Measurements from ENCODE around the gene CACHD1.
"Not testable (repeated sequence)": the region's sequence is repeated elsewhere in the genome, so short reads cannot be mapped to it uniquely, and the experiment has no call there.

CACHD1 gene

DNA sequence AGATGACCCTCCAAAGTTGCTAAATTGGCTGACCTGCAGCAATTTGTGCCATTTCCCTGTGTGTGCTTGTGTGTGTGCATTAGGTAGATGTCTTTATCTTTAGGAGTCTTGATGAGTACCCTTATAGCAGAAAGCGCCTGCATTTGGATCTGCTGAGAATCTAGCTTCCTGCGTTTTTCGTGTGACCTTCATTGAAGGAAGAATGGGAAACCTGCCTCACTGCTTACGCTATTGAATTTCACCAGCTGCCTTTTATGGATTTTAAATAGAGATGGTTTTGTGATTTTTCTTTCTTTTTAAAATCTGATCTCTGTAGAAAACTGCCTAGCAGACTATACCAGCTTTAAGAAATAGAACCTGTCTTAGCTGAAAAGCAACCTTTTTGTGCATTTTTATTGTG, 124.5 kb downstream of the CACHD1 start:
- no peak for DNase-seq (ENCODE audit: low spot score)

DNA sequence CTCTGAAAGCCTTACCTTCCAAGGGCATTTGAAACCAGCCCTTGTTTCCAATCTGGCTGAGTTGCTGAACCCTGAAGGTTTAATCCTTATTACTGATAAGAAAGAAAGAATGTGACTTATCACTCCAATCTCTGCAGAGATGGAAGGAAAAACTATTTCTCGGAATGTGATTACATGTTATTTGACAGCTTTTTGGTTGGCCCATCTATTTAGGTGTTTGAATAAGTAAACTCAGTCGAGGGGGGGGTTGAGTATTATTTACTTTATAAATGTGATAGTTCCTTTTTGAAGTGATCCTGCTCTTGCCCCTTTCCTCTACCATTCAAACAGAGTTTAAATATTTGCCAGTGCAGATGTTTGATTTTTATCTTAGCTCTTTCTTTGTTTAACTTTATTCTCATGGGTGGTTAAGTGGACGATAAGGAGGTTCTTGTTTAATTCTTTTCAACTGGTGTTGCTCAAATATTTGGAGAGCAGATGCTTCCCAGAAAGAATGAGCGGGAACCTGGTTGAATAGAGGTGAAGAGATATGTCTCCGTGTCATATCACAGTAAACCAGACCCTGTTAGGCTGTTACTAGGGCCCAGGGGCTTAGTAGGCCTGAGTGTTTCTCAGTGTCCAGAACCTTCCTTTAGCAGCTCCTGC, 126.1 kb downstream of the CACHD1 start:
- no peak for DNase-seq (ENCODE audit: low spot score)

DNA sequence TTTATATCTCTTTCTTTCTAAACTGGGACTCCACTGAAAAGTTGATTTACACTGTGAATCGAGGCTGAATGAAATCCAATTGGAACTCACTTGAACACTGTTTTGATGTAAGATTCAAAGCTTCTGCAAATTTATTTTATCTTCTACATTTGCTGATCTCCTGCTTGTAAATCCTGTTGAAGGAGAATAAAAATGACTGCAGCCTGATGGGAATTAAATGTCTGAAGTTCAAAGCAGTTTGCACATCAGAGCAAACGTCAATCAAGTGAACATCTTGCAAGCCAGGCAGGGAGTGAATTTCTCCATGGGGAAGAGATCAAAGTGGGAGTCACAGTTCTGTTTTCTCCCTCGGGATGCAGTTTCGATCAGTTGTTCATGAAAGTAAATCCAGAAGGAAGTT, 127.2 kb downstream of the CACHD1 start:
- DNase-seq (ENCODE audit: low spot score) = no peak

DNA sequence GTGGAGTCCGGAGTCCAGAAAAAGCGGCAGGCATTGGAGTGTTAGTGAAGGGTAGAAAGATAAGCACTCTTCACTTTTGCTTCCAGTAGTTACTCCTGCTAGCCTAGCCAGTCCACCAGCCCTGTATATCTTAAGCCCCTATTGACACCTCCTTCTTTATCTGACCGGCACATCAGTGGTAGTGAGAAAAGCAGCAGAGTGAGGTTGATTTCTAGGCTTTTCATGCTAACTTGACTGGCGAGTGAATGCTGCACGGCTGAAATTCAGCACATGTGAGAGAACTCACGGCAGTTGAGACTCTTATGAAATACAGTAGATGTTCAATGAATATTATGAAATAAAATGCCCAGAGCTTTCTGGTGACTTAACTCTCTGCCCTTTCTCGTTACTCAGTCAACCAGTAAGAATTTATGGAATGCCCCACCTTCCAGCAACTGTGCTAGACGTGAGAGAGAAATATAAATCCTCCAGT, 128.2 kb downstream of the CACHD1 start:
- peak; percentile 82 for DNase-seq (ENCODE audit: low spot score)

DNA sequence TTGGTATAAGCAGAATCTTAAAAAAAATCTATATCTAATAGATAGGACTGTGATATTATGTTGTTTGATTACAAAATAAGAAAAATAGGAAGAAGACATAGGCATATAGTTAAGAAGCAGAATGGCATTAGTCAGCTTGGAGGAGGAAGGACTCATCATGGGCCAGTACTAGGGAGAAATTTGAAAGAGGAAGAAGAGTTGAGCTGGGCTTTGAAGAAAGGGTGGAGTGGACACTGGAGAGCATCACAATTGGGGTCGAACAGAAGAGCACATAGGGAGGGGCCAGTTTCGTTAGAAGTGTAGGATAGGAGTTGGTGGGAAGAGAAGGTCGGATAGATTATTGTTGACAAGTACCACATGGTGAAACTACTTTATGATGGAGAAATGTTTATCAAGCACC, 129.3 kb downstream of the CACHD1 start:
- no peak for DNase-seq (ENCODE audit: low spot score)

DNA sequence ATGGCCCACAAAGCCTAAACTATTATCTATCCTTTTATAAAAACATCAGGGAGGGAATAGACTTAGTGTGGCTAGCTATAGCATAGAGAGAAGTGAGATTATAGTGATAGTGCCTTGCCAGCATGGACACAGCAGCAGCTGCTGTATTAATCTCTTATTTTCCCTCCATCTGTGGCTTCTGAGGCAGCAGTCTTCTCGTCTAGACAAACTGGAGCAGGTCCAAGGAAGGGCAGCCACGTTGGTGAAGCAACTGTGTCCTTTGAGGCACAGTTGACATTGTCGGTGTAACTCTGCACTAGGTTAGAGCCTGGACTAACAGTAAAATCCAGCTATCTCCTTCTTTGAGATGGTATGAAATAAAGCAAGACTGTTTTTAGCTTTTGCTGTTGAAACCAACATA, 131.3 kb downstream of the CACHD1 start:
- no peak for DNase-seq (ENCODE audit: low spot score)

DNA sequence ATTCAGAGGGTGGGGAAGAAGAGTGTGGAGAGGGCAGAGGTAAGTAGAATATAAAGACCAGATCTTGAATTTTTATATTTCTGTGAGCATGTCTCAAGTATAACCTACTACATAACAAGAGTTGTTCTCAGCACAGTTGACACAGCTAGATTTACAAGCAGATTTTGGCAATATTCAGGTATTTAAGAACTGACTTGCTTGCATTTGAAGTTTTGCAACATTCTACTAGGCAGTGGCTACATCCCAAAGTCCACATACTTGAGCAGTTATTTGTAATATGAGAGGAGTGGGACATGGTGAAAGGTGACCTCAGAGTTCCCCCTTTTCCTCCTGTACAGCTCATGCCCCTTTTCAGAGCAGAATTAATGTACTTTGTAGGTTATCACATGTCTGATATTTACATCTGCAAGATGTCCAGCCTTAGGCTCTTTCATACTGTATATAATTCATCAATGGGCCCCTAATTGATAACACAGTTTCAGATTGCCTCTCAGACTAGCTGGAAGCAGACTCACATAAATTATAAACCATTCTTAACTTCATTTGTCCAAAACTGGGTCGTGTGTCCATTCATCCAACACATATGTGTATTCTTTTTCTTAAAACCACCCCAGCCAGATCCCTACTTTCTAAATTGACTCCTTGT, 138.2 kb downstream of the CACHD1 start:
- DNase-seq (ENCODE audit: low spot score) = no peak

DNA sequence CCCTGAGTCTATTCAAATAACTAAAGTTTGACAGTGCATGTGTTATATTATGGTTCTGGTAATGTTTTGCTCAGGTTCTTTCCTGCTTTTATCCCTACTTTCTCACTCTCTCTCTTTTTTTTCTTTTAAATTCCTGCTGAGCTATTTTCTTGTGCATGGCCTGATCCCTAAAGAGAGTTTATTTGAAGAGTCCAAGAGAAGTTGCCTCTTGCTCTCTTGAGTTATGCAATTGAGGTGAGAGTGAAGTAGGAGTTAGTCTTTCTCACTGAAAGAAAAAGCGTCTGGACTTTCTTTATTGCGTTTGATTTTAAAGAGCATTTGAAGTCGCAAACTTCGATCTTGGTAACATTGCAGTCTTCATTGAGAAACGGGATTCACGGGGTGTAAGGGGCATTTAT, 138.7 kb downstream of the CACHD1 start:
- DNase-seq (ENCODE audit: low spot score) = no peak

DNA sequence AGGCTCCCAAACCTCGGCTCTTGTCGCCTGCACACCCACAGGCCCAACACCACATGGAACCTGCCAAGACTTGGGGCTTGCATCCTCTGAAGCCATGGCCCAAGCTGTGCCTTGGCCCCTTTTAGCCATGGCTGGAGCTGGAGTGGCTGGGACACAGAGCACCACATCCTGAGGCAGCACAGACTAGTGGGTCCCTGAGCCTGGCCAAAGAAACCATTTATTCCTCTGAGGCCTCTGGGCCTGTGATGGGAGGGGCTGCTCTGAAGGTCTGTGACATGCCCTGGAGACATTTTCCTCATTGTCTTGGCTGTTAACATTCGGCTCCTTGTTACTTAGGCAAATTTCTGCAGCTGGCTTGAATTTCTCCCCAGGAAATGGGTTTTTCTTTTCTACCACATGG, 141.0 kb downstream of the CACHD1 start:
- not testable (repeated sequence) for DNase-seq (ENCODE audit: low spot score)

DNA sequence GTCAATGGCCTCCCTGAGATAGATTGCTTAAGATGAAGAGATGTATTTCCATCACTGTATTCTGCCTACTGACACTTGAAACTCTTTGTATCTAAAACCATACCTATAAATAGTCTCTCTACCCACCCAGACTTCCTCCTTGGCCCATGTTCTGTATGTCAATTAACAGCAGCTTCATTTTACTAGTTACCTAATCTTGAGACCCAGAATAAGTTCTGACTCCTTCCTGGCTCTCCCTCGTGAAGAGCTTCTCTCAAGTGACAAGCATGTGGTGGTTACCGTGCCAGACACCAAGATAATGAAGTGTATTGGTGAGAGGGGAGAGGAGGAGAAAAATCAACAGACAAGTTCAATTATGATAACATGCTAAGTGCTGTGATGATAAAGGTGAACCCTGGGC, 146.1 kb downstream of the CACHD1 start:
- DNase-seq (ENCODE audit: low spot score) = no peak

DNA sequence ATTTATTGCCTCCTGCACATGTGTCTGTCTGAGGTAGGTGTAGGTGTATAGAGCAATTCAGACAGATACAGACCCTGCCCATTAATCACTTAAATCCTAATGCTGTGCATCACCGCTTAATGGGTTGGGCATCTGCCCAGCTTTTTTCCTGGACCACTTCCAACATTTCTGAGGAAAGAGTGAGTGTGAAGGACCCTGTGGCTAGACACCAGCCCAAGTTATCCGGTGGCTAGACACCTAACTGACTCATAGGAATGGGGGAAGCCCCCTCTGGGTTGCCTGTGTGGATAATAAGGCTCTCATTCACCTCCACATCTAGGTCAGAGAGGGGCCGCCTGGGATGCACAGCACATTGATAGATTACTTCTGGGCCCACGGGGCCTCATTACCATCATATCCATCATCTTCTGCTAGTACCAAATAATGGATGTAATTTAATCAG, 153.8 kb downstream of the CACHD1 start:
- DNase-seq (ENCODE audit: low spot score) = peak; percentile 7

DNA sequence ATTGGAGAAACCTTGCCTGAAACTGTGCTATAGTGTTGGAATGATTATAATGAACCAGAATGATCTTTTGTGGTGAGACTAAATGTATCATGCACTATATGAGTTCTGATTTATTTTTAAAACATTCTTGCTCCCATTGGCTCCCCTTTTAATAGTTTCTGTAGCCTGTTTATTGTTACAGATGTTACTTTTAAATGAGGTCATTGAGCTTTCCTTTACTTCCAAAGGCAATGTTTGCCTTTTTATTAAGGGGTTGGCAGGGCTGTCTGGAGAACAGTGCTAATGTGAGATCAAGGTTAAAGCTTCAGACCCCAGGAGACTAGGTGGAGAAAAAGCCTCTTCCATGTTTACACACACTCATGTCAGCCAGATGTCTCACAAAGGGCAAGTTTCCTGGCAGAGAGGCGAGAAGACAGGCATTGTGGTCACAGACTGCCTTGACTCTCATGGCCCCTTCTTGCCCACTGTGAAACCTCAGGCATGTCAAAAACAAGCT, 154.3 kb downstream of the CACHD1 start:
- peak; percentile 61 for DNase-seq (ENCODE audit: low spot score)

DNA sequence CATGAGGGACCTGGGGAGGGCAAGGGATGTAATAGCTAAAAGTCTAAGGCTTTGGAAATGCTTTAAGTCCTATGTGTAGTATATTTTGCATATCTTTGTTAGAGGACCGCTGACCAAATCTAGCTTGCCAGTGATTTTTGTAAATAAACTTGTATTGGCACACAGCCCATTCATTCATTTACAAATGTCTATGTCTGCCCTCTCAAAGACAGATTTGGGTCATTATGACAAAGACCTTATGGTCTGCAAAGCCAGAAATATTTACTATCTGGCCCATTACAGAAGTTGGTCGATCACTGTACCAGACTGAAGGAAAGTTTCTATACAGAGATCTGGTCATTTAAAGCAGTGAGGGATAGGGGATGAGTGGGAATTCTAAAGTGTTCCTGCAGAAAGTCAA, 154.9 kb downstream of the CACHD1 start:
- DNase-seq (ENCODE audit: low spot score) = no peak

DNA sequence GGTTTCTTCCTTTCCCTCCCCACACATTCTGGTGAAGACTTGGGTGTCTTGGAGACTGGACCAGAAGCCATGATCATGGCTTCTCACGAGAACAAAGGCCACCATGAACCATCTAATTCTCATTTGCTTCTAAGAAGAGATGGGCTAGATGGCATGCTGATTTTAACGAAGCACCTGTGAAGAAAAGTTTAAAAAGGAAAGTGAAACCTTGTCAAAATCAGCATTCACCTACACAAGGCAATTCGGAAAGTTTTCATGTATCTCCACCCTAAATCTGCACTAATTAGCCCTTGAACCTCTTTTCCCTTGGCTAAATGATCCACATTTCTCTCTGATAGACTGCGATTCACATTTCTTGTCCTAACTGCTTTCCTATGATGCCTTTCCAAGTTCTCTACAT, 160.7 kb downstream of the CACHD1 start:
- DNase-seq (ENCODE audit: low spot score) = no peak

DNA sequence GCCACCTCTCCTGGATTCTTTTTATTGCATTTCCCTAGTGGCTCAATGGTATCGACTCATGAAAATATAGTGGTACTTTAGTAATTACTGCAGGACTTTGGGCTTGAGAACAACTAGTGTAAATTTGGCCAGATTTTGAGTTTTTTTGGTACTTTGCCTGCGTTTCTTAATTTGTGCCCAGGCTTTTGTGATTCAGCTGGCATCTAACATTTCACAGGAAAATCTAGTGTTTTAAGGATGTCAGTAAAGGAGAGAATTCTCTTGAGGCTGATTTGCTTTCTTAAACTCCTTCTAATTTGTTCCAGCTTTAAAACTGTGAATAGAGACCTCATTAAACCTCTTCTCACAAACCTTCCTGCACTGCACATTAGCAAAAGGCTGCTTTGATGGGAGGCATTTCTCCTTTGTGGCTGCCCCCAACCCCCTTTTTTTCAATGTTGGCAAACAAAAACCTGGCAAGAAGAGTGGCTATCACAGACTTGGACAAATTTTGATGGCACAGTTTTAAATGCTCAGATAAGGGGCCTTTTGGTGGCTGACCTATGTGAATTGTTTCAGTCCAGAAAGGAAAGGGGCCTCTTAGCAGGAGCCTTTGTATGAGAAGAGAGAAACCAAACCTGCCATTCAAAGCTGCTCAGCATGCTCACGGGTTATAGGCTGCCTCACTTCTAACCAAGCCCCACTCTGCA, 161.6 kb downstream of the CACHD1 start:
- no peak for DNase-seq (ENCODE audit: low spot score)

DNA sequence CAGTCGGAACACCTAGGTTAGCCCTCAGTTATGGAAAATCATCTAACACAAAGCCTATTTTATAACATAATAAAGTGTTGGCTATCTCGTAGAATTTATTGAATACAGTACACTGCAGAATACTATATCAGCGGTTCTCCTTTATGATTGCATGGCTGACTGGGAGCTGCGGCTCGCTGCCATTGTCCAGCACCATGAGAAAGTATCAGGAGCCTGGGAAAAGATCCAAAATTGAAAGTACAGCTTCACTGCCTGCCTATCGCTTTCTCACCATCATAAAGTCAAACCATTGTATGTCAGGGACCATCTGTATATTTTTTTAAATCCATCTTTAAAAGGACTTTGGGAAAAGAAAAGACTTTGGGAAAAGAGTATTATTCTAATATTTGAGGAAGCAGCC, 163.0 kb downstream of the CACHD1 start:
- DNase-seq (ENCODE audit: low spot score) = no peak

DNA sequence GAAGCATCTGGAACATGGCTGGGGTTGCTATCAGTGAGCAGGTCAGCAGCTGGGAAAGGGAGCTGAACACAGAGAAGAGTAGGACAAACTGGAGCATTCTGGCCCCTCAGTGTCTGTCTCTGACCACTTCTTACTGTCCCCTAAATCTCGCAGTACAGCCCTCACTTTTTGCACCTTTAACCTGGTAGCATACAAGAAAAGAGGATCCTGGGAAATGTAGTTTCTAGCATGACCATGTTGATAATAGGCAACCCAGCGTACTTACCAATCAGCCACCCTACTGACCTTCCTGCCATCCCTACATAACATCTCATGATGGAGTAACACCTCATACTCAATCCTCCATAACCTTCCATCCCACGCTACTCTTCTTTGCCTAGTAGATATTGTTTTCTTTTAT, 175.8 kb downstream of the CACHD1 start:
- DNase-seq (ENCODE audit: low spot score) = no peak

DNA sequence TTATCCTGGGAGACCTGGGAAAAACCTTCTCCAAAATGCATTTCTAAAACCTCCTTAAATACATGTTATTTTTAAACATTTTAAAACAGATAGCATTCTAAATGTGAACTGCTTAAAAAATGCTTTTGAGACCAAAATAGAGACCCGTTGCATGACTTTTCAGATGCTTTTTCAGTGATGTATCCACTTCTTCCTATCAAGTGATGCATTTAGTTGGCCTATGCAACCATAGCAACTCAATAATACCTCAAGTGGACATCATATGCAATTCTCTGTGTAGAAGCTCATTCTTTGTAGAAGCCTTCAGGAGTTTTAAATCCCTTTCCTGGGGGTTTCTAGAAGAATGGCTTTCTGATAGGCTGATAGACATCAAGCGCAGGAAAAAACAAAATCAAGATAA, 180.5 kb downstream of the CACHD1 start:
- DNase-seq (ENCODE audit: low spot score) = no peak

DNA sequence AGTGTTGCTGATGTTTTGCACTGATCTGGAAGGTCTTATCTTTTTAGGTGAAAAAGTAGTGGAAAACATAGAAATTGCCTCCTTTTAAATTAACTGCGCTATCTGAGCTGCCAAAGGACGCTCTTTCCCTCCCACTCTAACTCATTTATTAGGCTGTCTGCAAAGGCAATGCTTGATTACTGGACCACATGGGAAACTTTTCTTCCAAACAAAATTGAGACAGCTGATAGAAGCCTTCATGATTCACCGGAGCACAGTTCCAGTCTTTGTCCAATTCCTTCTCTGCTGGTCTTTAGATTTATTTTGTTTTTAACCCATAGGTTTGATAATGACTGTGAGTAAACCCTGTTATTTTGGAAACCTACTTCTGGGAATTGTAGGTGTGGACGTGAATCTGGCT, 181.9 kb downstream of the CACHD1 start:
- DNase-seq (ENCODE audit: low spot score) = no peak

DNA sequence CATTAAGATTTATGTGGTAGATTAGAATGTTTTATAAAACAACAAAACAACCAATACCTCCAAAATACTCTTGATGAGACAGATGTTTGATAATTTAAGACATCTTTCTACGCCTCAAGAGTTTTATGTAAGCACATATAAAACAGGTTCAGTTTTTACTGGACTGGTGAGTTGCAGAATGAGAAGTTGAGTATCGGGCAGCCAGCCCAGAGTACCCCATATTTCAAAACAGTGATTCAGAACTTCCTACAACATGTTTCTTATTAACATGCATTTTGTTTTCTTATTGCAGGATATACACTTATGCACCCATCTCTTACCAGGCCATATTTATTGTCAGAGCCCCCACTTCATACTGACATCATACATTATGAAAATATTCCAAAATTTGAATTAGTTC, 183.5 kb downstream of the CACHD1 start:
- DNase-seq (ENCODE audit: low spot score) = no peak

DNA sequence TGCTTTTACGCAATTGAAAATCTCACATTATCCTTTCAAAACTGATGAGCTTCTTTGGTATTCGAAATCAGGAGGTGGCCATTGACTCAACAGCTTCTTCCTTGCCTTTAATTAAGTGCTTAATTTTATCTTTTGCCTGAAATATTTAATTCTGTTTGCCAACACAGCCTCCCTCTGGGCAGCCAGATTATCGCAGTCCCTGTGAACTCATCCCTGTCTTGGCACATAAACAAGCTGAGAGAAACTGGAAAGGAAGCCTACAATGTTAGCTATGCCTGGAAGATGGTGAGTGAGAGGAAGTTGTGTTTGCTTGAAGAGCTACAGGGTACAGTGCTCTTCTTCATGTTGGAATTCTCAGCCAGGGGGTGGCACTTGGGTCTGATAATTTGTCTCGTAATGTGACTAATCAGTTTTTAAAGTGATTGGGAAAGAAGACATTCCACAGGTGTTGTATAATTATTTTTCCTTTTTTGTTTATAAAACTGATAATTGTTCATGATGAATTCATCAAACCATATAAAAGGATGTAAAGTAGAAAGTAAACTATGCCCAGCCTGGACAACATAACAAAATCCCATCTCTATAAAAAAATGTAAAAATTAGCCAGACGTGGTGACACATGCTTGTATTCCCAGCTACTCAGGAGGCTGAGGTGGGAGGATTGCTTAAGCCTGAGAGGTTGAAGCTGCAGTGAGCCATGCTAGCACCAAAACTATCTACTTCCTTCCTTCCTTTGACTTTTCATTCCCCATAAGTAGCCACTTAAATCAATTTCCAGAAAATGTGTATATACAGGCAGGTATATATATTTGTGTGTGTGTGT, 184.8 kb downstream of the CACHD1 start:
- DNase-seq (ENCODE audit: low spot score) = peak; percentile 46

DNA sequence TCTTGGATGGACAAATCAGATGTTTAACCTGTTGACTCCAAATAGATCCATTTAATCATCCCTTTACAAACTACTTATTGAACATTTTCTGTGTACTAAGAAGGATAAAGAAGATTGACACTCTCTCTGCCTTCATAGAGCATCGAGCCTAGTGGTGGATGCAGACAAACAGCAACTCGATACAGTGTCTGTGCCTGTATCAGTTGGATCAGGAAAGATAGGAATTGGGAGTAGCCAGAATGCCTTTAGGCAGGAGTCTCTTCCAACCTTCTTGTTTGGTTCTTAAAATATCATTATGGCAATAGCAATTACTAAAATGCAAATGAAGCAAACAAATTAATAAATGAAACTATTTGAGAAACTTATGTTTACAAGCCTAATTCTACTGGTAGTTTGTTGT, 185.9 kb downstream of the CACHD1 start:
- DNase-seq (ENCODE audit: low spot score) = no peak
